GM18502 (cell line): ENCODE data around the gene ZNF3.
"Not testable (repeated sequence)": the region's sequence is repeated elsewhere in the genome, so short reads cannot be mapped to it uniquely, and the experiment has no call there.

Experiments used
- ATAC-seq: cut with Tn5 transposase; IDR thresholded peaks from one replicate; pipeline ENCODE4 v1.9.1; 2021; ENCODE audit warnings: mild to moderate bottlenecking; ENCODE audit not compliant: unreplicated experiment, poor library complexity

The ZNF3 gene

GRCh38 chr7:100081535-100082102, at the start of gene ZNF3:
Gene ZNF3, minus strand, starts transcription at chr7:100081723. Its CDS starts 4,366 bp downstream, at chr7:100077357.
- ATAC-seq, result peak; percentile 86

- ATAC-seq, result no peak
Measured at GRCh38 chr7:100130608-100131453, 49.3 kb upstream of the ZNF3 start.

GRCh38 chr7:100130220-100130607, 48.7 kb upstream of the ZNF3 start:
- not testable (repeated sequence) for ATAC-seq

- no peak for ATAC-seq
Measured at GRCh38 chr7:100128637-100128963, 47.1 kb upstream of the ZNF3 start.

- peak; percentile 8 for ATAC-seq
Measured at GRCh38 chr7:100127866-100128636, 46.5 kb upstream of the ZNF3 start.

GRCh38 chr7:100126931-100127865, 45.7 kb upstream of the ZNF3 start, which contains the start of gene MBLAC1:
Gene MBLAC1, plus strand, starts transcription at chr7:100126967. Its CDS starts 429 bp downstream, at chr7:100127396.
- peak; percentile 68 for ATAC-seq

GRCh38 chr7:100126239-100126930, 44.9 kb upstream of the ZNF3 start:
- ATAC-seq, result peak; percentile 2

- ATAC-seq, result no peak
Measured at GRCh38 chr7:100124301-100125230, 43.0 kb upstream of the ZNF3 start.

- ATAC-seq, result no peak
Measured at GRCh38 chr7:100122568-100122967, 41.0 kb upstream of the ZNF3 start.

GRCh38 chr7:100122067-100122466, 40.5 kb upstream of the ZNF3 start:
- no peak for ATAC-seq

GRCh38 chr7:100120733-100121036, 39.2 kb upstream of the ZNF3 start:
- ATAC-seq, result no peak

GRCh38 chr7:100119970-100120732, 38.6 kb upstream of the ZNF3 start:
- ATAC-seq, result peak; percentile 33

- ATAC-seq, result peak; percentile 77
Measured at GRCh38 chr7:100119072-100119969, 37.8 kb upstream of the ZNF3 start, which contains the start of the genes CNPY4 and TAF6. Gene CNPY4, plus strand, starts transcription at chr7:100119634. Its CDS starts 111 bp downstream, at chr7:100119745. Gene TAF6, minus strand, starts transcription at chr7:100119358. Its CDS starts 5,149 bp downstream, at chr7:100114209.

- no peak for ATAC-seq
Measured at GRCh38 chr7:100118388-100119071, 37.0 kb upstream of the ZNF3 start.

GRCh38 chr7:100115026-100115425, 33.5 kb upstream of the ZNF3 start:
- ATAC-seq, result no peak

- no peak for ATAC-seq
Measured at GRCh38 chr7:100111914-100112313, 30.4 kb upstream of the ZNF3 start.
